Stimulated activated CD4-positive, alpha-beta T cell treated with anti-CD3 and anti-CD28 coated beads, Interleukin-2, amount 100 ng/mL, for 4 hours (primary cell): ENCODE measurements around the gene LAMC3.
"Not testable (repeated sequence)": the region's sequence is repeated elsewhere in the genome, so short reads cannot be mapped to it uniquely, and the experiment has no call there.

Experiments
- DNase-seq: peaks from one replicate; pipeline ENCODE4 v3.0.0-alpha.2; 2020; ENCODE audit warnings: low read depth

LAMC3 gene

GRCh38 chr9:130991778-130992681 is 16.9 kb upstream of the LAMC3 start:
- no peak for DNase-seq

DNA sequence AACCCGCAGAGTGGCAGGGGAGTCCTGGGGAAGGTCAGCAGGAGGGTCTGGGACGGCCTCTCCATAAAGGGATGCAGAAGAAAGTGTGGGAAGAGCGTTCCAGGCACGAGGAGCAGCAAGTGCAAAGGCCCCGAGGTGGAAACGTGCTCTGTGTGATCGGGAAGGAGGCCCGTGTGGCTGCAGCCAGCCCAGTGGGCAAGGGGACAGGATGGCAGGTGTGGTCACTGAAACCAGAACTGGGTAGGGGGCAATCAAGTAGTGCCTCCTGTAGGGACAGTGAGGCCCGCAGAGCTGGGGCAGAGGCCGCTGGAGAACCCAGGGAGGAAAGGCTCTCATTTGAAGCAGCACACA is 16.3 kb upstream of the LAMC3 start:
- no peak for DNase-seq

DNA sequence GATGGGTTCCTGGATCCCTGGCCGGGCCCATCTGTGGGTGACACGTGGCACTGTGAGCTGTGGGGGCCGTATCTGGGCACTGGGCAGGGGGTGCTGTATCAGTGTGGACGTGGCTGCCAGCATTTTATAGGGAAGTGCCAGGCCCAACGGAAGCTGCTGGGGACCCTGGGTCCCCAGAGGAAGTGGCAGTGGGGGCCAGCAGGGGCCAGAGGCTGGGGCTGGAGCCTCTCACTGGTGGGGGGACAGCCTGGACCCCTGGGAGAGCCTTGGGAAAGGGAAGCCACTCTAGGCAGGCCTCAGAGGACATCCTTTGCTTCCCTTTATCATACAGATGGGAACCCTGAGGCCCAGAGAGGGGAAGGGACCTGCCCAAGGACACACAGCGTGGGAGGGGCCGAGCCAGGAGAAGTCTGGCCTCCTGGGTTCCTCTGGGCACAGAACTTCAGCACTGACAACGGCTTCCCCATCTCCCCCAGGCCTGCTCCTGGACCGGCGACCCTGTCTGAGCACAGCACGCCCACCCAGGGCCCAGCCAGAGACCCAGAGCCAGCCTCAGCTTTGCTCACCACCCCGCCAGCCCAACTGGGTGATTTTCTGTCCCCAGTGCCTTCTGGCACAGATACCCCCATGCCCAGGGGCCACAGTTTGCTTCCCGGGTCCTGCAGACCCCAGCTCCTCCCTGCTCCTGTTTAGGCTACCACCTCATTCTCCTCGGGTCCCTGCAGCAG is 15.5 kb upstream of the LAMC3 start:
- no peak for DNase-seq

DNA sequence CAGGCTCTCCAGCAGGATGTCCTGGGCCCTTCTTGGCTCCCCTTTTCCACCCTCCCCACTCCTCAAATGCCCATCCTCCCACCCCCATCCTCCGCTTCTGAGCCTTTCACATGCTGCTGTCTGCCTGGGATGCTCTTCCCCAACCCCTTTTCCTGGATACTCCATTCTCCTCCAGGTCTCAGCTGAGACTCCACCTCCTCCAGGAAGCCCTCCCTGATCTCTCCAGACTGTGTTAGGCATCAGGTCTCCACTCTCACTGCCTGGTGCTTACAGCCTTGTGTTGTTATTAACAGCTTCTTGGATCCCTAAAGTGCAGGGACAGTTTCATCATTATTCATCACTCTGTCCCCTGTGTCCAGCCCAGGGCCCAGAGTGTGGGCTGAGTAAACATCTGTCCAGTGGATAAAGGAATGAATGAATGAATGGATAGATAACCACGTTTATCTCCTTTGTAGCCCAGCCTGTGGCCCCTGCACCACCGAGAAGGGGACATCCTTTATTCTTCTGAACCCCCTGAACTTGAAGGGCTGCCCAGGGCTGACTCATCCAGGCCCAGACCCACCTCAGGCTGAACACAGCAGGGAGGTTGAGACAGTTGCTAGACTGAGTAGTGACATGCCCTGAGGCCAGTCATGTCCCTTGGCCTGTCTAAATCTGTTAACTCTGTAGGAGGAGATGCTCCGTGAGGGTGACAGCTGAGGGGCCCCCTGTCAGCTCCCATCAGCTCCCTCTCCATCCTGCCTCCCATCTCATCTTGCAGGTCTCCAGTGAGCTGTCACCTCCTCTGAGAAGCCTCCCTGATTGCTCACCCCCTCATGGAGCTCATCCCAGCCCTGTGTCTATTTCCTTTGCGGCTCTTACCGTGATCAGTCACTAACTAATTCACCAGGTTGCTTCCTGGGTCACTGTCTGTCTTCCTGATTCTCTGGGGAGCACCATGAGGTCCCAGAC is 14.6 kb upstream of the LAMC3 start:
- DNase-seq: no peak

DNA sequence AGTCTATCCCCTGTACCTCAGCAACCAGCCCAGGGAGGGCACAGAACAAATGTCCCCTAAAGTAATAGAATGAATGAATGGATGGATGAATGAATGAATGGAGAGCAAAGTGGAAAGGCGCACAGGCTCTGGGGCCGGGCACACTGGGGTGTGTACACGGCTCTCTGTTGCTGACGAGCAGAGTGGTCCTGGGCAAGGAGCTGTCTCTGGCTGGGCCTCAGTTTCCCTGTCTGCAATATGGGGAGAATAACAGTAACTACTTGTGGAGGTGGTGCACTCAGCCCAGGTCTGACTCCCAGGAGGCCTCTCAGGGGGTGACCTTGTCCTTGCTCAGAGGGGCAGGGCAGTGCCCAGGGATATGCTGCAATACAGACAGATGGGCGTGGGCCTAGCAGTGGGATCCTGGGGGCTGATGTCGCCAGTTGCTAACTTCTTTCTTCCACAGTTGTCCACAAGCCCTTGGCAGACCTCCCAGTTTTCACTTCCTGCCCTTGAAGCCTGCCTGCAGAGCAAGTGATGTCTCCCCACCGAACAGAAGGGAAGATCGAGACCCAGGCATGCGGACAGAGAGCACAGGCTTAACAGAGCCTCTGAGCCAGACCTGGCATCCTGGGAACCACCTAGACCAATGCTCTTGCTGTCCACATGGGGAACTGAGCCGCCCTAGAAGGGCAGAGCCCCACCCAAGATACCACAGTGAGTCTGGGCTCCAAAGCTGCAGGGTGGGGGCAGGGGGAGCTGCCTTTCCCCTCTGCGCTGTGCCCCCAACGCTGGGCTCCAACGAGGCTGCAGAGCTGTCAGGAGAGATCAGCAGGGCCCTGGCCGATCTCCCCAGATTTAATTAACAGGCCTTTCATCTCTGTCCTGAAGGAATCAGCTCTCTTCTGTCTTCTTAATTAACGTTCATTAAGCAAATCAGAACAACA is 13.6 kb upstream of the LAMC3 start:
- no peak for DNase-seq

GRCh38 chr9:130996205-130996604 is 12.8 kb upstream of the LAMC3 start:
- DNase-seq: no peak

DNA sequence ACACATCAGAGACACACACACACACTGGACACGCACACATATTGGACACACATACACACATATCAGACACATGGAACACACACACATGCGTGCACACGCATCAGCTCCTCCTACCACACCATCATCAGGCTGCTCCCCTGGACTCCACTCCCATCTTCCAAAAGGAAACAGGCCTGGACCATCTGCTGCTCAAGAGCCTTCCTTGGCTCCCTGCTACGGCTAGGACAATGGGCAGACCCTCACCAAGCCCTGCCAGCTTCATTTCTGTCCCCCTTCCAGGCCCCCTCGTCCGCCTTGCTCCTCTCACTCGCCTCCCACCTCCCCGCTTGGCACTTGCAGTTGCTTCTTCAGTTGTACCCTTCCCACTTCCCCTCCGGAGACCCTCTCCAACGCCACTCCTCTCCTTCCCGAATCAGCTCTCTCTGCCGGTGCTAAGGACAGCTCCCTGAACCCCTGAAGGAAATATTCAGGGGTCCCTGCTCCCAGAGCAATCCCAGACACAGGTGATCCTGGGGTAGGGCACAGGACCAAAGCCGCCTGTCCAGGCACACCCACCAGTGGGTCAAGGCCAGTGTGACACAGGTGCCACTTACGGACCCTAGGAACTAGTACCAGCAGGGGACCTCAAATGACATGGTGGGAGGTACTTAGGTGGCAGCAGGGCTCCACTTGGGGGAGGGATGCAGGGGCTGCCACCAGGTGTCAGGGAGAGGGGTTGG is 12.1 kb upstream of the LAMC3 start:
- no peak for DNase-seq

- no peak for DNase-seq
Measured at GRCh38 chr9:130997395-130997684, 11.6 kb upstream of the LAMC3 start.

DNA sequence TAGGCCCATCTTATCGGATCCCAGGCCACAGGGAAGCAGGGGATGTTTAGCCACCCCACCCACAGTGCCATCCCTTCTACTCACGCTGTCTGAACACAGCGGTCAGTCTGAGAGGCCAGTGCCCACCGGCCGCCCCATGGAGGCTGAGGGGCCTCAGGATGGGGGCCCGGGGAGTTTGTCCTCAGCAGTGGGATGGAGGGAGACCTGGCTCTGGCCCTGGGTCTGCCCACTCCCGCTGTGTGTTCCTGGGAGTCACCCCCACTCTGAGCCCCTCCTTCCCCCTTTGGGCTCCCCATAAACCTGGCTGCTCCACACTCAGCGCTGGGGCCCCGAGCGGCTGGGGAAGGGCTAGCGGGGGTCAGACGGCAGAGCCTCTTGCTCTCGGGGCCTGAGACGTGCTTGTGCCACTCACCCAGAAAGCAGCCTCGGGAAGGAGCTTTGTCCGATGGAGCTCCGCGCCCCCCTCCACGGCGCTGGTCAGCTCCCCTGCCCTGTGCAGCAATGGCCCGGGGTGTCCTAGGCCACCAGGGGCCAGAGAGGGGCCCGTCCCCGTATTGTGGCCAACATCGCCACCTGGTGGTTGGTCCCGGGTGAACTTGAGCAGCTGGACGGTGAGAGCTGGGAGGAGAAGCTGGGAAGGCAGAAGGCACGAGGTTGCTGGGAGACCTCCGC is 10.9 kb upstream of the LAMC3 start:
- no peak for DNase-seq

DNA sequence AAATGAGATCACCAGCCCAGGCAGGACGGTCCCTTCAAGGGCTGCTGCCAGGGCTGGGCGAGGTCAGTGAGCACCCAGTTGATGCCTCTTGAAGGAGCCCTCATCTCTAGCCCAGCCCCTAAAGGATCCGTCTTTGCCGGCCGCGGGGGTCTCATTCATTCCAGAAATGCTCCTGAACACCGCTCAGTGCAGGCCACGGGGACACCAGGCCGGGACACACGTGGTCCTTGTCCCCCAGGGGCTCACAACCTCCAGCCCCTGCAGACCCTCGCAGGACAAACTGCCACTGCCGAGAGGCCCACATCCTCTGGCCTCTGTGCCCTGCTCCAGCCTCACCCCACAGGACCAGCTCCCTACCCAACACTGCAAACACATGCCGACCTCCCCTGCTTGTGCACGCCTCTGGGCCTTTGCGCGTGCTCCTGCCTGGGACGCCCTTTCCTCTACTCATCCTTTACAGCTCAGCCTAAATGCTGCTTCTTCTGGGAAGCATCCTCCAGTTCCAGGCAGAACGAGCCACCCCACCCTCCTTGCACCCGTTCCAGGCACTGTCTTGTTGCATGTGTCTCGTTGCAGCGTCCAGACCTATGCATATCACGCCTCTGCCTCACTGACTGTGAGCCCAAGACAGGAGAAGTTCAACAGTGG is 10.3 kb upstream of the LAMC3 start:
- no peak for DNase-seq

DNA sequence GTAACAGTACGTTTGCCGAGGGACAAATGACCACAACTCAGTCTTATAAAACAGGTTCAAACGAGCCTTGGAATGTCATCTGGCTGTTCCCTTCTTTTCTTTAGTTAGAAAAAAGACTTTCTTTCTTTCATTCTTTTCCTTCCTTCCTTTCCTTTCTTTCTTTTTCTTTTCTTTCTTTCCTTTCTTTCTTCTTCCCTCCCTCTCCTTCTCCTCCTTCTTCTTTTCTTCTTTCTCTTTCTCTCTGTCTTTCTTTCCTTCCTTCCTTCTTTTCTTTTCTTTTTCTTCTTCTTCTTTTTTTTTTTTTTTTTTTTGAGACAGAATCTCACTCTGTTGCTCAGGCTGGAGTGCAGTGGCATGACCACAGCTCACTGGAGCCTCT is 9.7 kb upstream of the LAMC3 start:
- no peak for DNase-seq

DNA sequence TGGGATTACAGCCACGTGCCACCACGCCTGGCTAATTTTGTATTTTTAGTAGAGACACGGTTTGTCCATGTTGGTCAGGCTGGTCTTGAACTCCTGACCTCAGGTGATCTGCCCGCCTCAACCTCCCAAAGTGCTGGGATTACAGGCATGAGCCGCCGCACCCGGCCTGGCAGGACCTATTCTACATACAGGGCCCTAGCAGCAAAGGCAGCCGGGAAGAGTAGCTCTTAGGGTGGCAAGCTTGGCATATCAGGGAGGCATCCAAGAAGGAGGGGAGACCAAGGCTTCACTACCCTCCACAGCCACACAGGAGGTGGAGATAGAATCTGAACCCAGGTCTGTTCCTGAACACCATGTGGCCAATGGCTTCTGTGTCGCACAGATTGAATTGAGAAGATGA is 8.4 kb upstream of the LAMC3 start:
- DNase-seq: not testable (repeated sequence)

- DNase-seq: no peak
Measured at GRCh38 chr9:131001021-131001420, 8.0 kb upstream of the LAMC3 start.

DNA sequence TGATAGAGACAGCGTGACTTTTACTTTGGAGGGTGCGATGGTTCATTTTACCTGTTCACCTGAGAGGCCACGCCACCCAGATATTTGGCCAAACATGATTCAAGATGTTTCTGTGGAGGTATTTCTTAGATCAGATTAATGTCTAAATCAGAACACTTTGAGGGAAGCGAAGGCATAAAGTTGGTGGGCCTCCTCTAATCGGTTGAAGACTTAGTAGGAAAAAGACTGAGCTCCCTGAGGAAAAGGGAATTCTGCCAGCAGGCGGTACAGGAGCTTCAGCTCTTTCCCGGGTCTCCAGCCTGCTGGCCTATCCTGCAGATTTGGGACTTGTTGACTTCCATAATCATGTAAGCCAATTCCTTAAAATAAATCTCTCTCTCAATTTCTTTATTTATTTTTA is 7.0 kb upstream of the LAMC3 start:
- DNase-seq: no peak

DNA sequence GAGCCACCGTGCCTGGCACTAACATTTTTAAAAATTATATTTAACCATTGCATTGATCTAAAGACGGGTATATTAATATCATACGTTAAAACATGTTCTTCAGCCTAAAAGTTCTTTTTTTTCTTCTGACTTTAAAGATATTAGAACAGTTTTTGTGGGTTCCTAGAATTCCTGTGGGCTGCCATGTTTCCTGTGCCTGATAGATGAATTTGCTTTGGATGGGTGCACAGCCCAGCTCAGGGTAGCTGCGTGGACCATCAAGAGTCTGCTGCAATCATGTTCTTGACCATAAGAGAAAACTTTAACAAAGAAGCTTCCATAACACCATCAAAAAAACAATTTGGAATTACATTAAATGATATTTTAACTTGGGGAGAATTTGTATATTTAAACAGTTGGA is 2.4 kb upstream of the LAMC3 start:
- no peak for DNase-seq

DNA sequence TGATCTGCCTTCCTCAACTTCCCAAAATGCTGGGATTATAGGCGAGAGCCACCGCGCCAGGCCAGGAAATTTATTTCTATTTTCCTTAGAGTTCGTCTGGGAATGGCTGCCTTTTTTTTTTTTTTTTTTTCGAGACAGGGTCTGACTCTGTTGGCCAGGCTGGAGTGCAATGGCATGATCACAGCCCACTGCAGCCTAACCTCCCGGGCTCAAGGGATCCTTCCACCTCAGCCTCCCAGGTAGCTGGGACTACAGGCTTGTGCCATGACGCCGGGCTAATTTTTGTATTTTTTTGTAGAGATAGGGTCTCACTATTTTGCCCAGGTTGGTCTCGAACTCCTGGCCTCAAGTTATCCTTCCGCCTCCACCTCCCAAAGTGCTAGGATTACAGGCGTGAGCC is 888 bp upstream of the LAMC3 start:
- DNase-seq: no peak

GRCh38 chr9:131008563-131008908 is 438 bp upstream of the LAMC3 start:
- DNase-seq: no peak

- DNase-seq: no peak
Measured at GRCh38 chr9:131010482-131011273, 1.7 kb downstream of the LAMC3 start.
